A549 (cell line): Measurements from ENCODE around the gene OTOG. TPM values are rescaled to one million over a fixed set of nuclear protein-coding genes. Genes with fewer than 3 reads are reported as not detected.

Source experiments
- ATAC-seq, 2 experiments: fragments of 200-7000 bp in 1 of 2; fragments of >200 bp in 1 of 2; cut with Nextera tagmentation in 1 of 2; cut with Tn5 transposase in 1 of 2; 3 replicates each; pipeline versions ENCODE4 v1.8.0 to v1.9.1; 2018 to 2020; ENCODE audit warnings: mild to moderate bottlenecking in 1 of 2, moderate library complexity in 1 of 2
- CTCF ChIA-PET: fragments of 300-600 bp; sonication (Branson Sonifier 250); formaldehyde crosslinking; extraction: SDS; loops from one replicate; lab custom pipeline; 2021; ENCODE audit warnings: antibody characterized with exemption, inconsistent platforms; lab: Yijun Ruan, JAX
- POLR2A ChIA-PET: fragments of 350-600 bp; formaldehyde crosslinking; extraction: SDS; loops from one replicate; lab custom pipeline; 2021; ENCODE audit warnings: antibody characterized with exemption, inconsistent platforms; lab: Yijun Ruan, JAX
- DNase-seq, 2 experiments: peaks; one replicate each; pipeline versions ENCODE4 v3.0.0 to v3.0.0-alpha.2; 2011 to 2016; ENCODE audit warnings: low read depth in 1 of 2, low spot score in 1 of 2
- FAIRE-seq: peaks from 2 replicates; lab custom pipeline; 2011; peaks lifted over from hg19 to GRCh38; lab: Jason Lieb, UNC
- H3K27ac ChIP-seq, 2 experiments: fragments of >200 bp; sonication (Bioruptor Twin); formaldehyde crosslinking; 3 replicates each; pipeline ENCODE4 v1.5.1; 2016 to 2017
- H3K4me1 ChIP-seq: fragments of >200 bp; sonication (Bioruptor Twin); formaldehyde crosslinking; 3 replicates; pipeline ENCODE4 v1.6.1; 2016
- H3K4me2 ChIP-seq: fragments of >200 bp; sonication (Bioruptor Twin); formaldehyde crosslinking; 3 replicates; pipeline ENCODE4 v1.6.1; 2016
- H3K4me3 ChIP-seq: fragments of >200 bp; sonication (Bioruptor Twin); formaldehyde crosslinking; 3 replicates; pipeline ENCODE4 v1.5.1; 2016
- H3K9me3 ChIP-seq: fragments of >200 bp; sonication (Bioruptor Twin); formaldehyde crosslinking; 3 replicates; pipeline ENCODE4 v1.6.1; 2016
- BCL3 ChIP-seq: fragments of >200 bp; sonication (Bioruptor Twin); formaldehyde crosslinking; IDR thresholded peaks from 3 replicates; pipeline ENCODE4 v1.6.1; 2016
- CBX8 ChIP-seq: fragments of 200-600 bp; sonication (generic); IDR thresholded peaks from 2 replicates; pipeline ENCODE4 v1.6.1; 2016
- CHD2 ChIP-seq: fragments of 150-350 bp; IDR thresholded peaks from 2 replicates; pipeline ENCODE4 v1.6.1; 2014; ENCODE audit warnings: low read length; ENCODE audit not compliant: partially characterized antibody
- CTCF ChIP-seq: fragments of >200 bp; sonication (Bioruptor Twin); formaldehyde crosslinking; IDR thresholded peaks from 3 replicates; pipeline ENCODE4 v1.5.1; 2016
- EHF ChIP-seq: fragments of 250-450 bp; sonication (Bioruptor Pico); IDR thresholded peaks from 2 replicates; pipeline ENCODE4 v1.5.0; 2020; ENCODE audit warnings: mild to moderate bottlenecking
- EHMT2 ChIP-seq: fragments of 200-600 bp; sonication (generic); IDR thresholded peaks from 2 replicates; pipeline ENCODE4 v1.6.1; 2016; ENCODE audit warnings: antibody characterized with exemption, low read depth, mild to moderate bottlenecking, moderate library complexity
- ELK1 ChIP-seq: fragments of 150-350 bp; IDR thresholded peaks from 2 replicates; pipeline ENCODE4 v1.6.1; 2014; ENCODE audit warnings: low read depth, mild to moderate bottlenecking, low read length
- ESRRA ChIP-seq: fragments of 150-350 bp; IDR thresholded peaks from 2 replicates; pipeline ENCODE4 v1.6.1; 2014; ENCODE audit warnings: mild to moderate bottlenecking, low read length, borderline replicate concordance
- FOSL2 ChIP-seq, 2 experiments: fragments of 450-650 bp in 1 of 2; fragments of >200 bp in 1 of 2; sonication (Bioruptor Twin) in 1 of 2; formaldehyde crosslinking; IDR thresholded peaks; 2 replicates each; pipeline versions ENCODE4 v1.5.0 to v1.6.1; 2016 to 2020; ENCODE audit warnings: mild to moderate bottlenecking in 1 of 2, moderate library complexity in 1 of 2
- FOXS1 ChIP-seq: fragments of 250-450 bp; sonication (Bioruptor Pico); IDR thresholded peaks from 2 replicates; pipeline ENCODE4 v1.5.0; 2020; ENCODE audit warnings: mild to moderate bottlenecking, moderate library complexity
- HES2 ChIP-seq: fragments of >200 bp; sonication (Bioruptor Twin); formaldehyde crosslinking; IDR thresholded peaks from 2 replicates; pipeline ENCODE4 v1.6.1; 2016
- HOXB5 ChIP-seq: fragments of 250-450 bp; sonication (Bioruptor Pico); IDR thresholded peaks from 2 replicates; pipeline ENCODE4 v1.5.0; 2020; ENCODE audit warnings: mild to moderate bottlenecking, moderate library complexity
- JUNB ChIP-seq: fragments of >200 bp; sonication (Bioruptor Twin); formaldehyde crosslinking; IDR thresholded peaks from 2 replicates; pipeline ENCODE4 v1.6.1; 2016
- MAFK ChIP-seq: fragments of 450-650 bp; IDR thresholded peaks from 2 replicates; pipeline ENCODE4 v1.6.1; 2014; ENCODE audit not compliant: partially characterized antibody
- MAX ChIP-seq: IDR thresholded peaks from 2 replicates; pipeline ENCODE4 v1.6.1; 2012
- MYC ChIP-seq: IDR thresholded peaks from 2 replicates; pipeline ENCODE4 v1.6.1; 2012; ENCODE audit warnings: mild to moderate bottlenecking, inconsistent platforms, low read length, improper control_type of control experiment, borderline replicate concordance
- NR3C1 ChIP-seq: fragments of >200 bp; sonication (Bioruptor Twin); formaldehyde crosslinking; IDR thresholded peaks from 3 replicates; pipeline ENCODE4 v1.6.1; 2017
- PBX3 ChIP-seq: IDR thresholded peaks from 2 replicates; pipeline ENCODE4 v1.6.1; 2012
- POLR2A ChIP-seq: IDR thresholded peaks from 2 replicates; pipeline ENCODE4 v1.6.1; 2012; ENCODE audit warnings: mild to moderate bottlenecking, low read length
- RAD21 ChIP-seq, 2 experiments: fragments of >200 bp in 1 of 2; sonication (Bioruptor Twin) in 1 of 2; formaldehyde crosslinking in 1 of 2; IDR thresholded peaks in 1 of 2; conservative IDR thresholded peaks in 1 of 2; 2 replicates in 1 of 2; 3 replicates in 1 of 2; pipeline ENCODE4 v1.6.1; 2012 to 2018; ENCODE audit warnings: inconsistent platforms in 1 of 2
- ZC3H11A ChIP-seq: fragments of 450-650 bp; IDR thresholded peaks from 2 replicates; pipeline ENCODE4 v1.6.1; 2014; ENCODE audit warnings: antibody characterized with exemption, mild to moderate bottlenecking
- ZFP36 ChIP-seq: fragments of 450-650 bp; IDR thresholded peaks from 2 replicates; pipeline ENCODE4 v1.6.1; 2014; ENCODE audit warnings: borderline replicate concordance; ENCODE audit not compliant: partially characterized antibody
- WGBS: methylation state at CpG from one replicate; pipeline ENCODE4 v1.1.6; 2017; ENCODE audit errors: missing lambda C conversion rate; 5-methylcytosine and 5-hydroxymethylcytosine counted together
- polyA plus RNA-seq, 4 experiments: library from polyadenylated mRNA; depleted of rRNA in 3 of 4; stranded (reverse); fragments of >200 nt; fragmentation: RNase III in 1 of 4; extraction: RNeasy Plus Mini Kit Qiagen cat#74134 plus additional on column Dnase treatment in 1 of 4; gene quantifications; 2 replicates in 3 of 4; 3 replicates in 1 of 4; pipeline ENCODE4 v1.2.3, GENCODE V29; 2011 to 2017
- TF ChIP-seq, protein P1 (sequence below): fragments of 450-650 bp; IDR thresholded peaks from 2 replicates; pipeline ENCODE4 v1.6.1; 2014; ENCODE audit warnings: antibody characterized with exemption

OTOG gene
- polyA plus RNA-seq, 2 of the 4 experiments (the other 2 are of a cell fraction): not detected

- Histone ChIP-seq H3K4me2 (no peak overlapping the region), H3K9me3 (no peaks in the 10 kb centered on the region), H3K4me3 (no peak overlapping the region), H3K4me1 (no peaks in the 10 kb centered on the region), H3K27ac (no peak overlapping the region)
- no peak for ATAC-seq
- ChIA-PET CTCF (interaction anchor here (0.6 to 1.9 kb wide), 3 partner anchors 12 to 376 kb away, joined by 3 to 4 read pairs (median 4); no protein-coding TSS in a partner anchor), POLR2A (no interaction called here)
- no peak for DNase-seq
- no peak for TF ChIP-seq MAX
- TF ChIP-seq EHF: no peak
- no peak for TF ChIP-seq FOSL2 (IDR thresholded peaks at IDR 0.05)
- no peak for TF ChIP-seq FOSL2 (CRISPR knock-in tag; IDR thresholded peaks at IDR 0.05)
- TF ChIP-seq HOXB5 (CRISPR knock-in tag): no peak
- TF ChIP-seq ZC3H11A: no peak
- TF ChIP-seq ZFP36: no peak
- no peak for TF ChIP-seq HES2
- FAIRE-seq: no peak
These were observed 121.1 kb downstream of the OTOG start for GRCh38 chr11:17668166-17668565.

DNA sequence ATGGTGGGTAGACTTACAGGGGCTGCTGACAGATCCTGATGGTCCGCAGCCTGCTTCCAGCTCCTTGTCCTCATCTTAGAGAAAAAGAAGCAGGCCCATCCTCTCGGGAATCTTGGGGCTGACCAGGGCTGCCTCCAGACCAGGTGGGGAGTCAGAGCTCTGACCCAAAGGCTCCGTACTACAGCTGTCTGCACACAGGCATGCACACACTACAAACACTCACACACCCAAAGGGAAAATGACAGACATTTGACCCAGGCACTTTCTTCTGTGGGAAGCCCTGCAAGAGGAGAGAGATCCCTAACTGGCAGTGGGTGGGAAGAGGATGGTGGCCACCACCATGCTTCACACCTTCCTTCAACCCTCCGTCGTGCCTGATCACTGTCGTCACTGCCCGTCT, 125.4 kb downstream of the OTOG start:
- Histone ChIP-seq H3K27ac (no peak overlapping the region), H3K4me3 (no peak overlapping the region), H3K4me2 (no peak overlapping the region), H3K4me1 (no peaks in the 10 kb centered on the region), H3K9me3 (peaks cover 26% of the 10 kb centered on the region)
- no peak for FAIRE-seq
- no peak for TF ChIP-seq EHMT2
- TF ChIP-seq JUNB: no peak
- TF ChIP-seq CTCF: no peak
- TF ChIP-seq, protein P1, sequence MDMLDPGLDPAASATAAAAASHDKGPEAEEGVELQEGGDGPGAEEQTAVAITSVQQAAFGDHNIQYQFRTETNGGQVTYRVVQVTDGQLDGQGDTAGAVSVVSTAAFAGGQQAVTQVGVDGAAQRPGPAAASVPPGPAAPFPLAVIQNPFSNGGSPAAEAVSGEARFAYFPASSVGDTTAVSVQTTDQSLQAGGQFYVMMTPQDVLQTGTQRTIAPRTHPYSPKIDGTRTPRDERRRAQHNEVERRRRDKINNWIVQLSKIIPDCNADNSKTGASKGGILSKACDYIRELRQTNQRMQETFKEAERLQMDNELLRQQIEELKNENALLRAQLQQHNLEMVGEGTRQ: no peak
- TF ChIP-seq MAFK: no peak
- no peak for TF ChIP-seq RAD21 (conservative IDR thresholded peaks at IDR 0.05 in 1 of 2, IDR thresholded peaks at IDR 0.05 in 1 of 2)
- no peak for TF ChIP-seq ELK1
- TF ChIP-seq EHF: no peak
- ChIA-PET CTCF (interaction anchor here (0.7 to 1.1 kb wide), 2 partner anchors 25 to 154 kb away, joined by 3 read pairs; no protein-coding TSS in a partner anchor), POLR2A (no interaction called here)
- DNase-seq: no peak
- 44% methylated on average over 7 of the region's 7 CpGs for WGBS
- ATAC-seq: no peak

DNA sequence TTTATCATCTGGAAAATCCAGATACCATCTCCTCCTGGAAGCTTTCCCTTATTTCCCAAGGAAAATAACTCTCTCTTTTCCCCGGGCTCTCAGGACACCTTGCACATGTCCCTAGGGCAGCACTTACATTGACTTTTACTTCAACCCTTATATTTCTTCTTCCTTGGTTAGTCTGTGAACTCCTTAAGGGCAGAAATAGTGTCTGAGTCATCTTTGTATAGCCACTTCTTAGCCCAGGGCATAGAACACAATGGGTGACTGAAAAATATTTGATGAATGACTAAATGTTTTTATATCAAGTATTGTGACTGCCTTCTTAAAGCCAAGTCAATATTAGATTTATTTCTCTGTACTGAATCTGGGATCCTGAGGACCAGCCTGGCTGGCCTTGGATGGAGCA, 126.9 kb downstream of the OTOG start:
- DNase-seq (no peak), FAIRE-seq (no peak), ATAC-seq (no peak)
- H3K4me2 ChIP-seq: no peak overlapping the region
- H3K27ac ChIP-seq: no peak overlapping the region
- WGBS: 11% methylated on average over 1 of the region's 1 CpG
- H3K4me3 ChIP-seq: no peak overlapping the region
- POLR2A ChIA-PET: no interaction called here
- no peaks in the 10 kb centered on the region for H3K4me1 ChIP-seq
- H3K9me3 ChIP-seq: peaks cover 39% of the 10 kb centered on the region
- CTCF ChIA-PET: no interaction called here
- no peak for TF ChIP-seq CHD2
- TF ChIP-seq NR3C1: no peak
- TF ChIP-seq BCL3: no peak
- TF ChIP-seq PBX3: no peak
- TF ChIP-seq ELK1: no peak
- TF ChIP-seq ESRRA: no peak
- TF ChIP-seq CBX8: no peak
- TF ChIP-seq CTCF: no peak
- no peak for TF ChIP-seq FOXS1 (CRISPR knock-in tag)
- TF ChIP-seq MYC: no peak
- no peak for TF ChIP-seq POLR2A
